ENCODE results near the gene GIMAP1.

GIMAP1 gene

DNA sequence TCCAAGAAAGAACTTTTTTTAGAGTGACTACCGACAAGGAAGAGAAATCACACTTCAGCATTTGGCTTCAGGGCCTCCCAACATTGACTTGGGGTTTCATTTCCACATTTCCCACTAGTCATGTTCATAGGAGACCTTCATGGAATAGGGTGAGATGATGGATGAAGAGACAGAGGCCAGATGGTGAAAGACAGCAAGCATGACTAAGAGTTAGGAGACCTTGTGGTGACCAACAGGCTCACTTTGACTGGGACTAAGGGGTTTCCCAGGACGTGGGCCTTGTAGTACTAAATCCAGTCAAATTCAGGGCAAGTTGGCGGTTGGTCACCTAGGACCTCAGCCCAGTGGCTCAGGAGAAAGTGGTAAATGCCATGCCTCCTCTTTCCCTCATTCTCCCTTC is 17.8 kb downstream of the GIMAP1 start:
- TF ChIP-seq, protein P1, sequence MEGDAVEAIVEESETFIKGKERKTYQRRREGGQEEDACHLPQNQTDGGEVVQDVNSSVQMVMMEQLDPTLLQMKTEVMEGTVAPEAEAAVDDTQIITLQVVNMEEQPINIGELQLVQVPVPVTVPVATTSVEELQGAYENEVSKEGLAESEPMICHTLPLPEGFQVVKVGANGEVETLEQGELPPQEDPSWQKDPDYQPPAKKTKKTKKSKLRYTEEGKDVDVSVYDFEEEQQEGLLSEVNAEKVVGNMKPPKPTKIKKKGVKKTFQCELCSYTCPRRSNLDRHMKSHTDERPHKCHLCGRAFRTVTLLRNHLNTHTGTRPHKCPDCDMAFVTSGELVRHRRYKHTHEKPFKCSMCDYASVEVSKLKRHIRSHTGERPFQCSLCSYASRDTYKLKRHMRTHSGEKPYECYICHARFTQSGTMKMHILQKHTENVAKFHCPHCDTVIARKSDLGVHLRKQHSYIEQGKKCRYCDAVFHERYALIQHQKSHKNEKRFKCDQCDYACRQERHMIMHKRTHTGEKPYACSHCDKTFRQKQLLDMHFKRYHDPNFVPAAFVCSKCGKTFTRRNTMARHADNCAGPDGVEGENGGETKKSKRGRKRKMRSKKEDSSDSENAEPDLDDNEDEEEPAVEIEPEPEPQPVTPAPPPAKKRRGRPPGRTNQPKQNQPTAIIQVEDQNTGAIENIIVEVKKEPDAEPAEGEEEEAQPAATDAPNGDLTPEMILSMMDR (conservative IDR thresholded peaks at IDR 0.05; ENCODE audit: low read length): no peak
- H3K4me3 ChIP-seq (ENCODE audit: low read length): no peak overlapping the region
- no peak for DNase-seq (ENCODE audit: low read depth)

DNA sequence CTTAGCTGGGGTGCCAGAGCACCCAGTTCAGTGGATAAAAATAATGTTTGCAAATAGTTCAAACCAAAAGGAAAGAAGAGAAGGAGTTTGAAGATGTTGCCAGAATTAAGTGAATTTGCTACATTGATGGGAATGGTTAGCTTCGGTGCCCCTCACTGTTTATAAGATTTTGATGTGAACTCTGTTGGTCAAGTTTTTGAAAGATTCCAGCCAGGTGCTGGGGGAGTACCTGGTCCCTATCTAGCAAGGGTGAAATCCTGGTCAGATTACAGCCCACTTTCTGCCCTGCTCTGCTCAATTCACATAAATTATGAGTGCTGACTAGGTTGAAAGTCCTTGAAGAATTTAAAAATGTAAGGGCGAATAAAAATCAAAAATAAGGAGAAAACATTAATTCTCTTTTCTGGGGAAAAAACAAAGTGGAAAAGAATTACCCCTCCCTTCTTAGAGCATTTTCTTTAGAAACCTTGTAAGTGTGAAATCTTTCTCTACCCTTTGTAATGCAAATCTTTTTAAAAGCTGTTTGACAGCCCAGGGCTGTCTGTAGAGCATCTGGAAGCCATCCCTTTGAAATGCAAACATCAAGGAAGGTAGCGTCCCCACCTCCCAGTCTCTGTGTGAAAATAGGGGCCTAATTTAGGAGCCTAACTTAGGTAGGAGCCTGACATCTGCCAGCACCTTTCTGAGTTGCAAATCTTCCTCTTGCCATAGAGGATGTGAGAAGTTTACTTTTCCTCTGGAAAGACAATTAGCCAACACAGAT is 19.4 kb downstream of the GIMAP1 start:
- TF ChIP-seq, protein P1 (conservative IDR thresholded peaks at IDR 0.05; ENCODE audit: low read length): no peak
- DNase-seq (ENCODE audit: low read depth): no peak

DNA sequence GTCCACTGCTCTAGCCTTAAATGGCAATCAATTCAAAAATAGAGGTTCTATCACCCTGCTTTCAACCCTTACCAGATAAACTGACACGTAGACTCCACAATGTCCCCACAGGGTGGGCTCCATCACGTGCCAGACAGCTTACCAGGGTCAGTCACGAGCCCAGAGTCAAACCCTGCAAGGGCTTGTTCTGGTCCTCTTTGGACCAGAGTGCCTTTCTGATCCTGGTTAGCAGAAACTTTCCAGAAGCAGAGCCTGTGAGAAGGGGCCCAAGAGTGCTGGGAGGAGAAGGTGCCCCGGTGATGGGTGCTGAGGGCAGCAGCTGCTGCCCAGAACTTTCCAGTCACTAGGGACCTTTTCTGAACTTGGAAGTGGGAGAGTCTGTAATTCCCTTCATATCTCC is 20.5 kb downstream of the GIMAP1 start:
- TF ChIP-seq, protein P1 (conservative IDR thresholded peaks at IDR 0.05; ENCODE audit: low read length): no peak
- no peak for DNase-seq (ENCODE audit: low read depth)
- H3K4me3 ChIP-seq (ENCODE audit: low read length): no peak overlapping the region

More for the DNA sequence above, 19.4 kb downstream of the GIMAP1 start:
- no peak overlapping the region for H3K4me3 ChIP-seq (ENCODE audit: low read length)

DNA sequence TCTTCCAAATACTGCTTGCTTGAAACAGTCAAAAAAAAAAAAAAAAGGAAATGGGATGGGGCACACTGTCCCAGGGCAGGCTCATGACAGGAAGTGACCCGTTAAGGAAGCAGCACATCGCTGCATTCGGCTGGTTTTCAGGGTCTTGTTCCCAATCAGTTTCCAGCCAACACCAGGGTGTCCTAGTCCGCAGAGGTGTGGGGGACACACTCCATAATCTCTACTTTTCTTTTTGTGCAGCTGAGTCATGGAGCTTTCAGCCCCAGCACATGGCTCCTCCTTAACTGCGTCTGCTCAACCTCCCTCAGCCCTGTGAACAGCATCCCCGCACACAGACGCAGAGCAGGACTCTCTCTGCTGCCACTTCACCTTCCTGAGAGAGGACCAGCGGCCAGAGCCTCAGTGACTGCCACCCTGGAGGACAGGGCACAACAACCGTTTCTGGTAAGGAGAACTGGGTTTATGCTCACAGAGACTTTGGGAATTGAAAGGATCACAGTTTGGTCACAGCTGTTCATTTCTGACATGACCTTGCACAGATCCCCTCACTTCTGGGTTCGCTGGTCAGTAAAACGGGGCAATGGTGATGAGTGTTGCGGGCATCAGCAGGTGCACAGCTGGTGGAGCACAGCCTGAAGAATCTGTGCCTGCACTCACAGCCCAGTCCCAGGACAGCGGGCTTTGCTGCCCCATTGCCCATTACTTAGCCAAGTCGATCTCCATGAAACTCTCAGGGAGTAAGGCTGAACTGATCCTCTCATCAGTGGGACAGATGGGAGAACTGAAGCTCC is 21.0 kb downstream of the GIMAP1 start, which contains the start of gene GIMAP5:
TSS of gene GIMAP5 (plus strand) at position 154 of the 791 bp plus-strand sequence. CDS start 3,467 bp downstream, outside the sequence.
- DNase-seq (ENCODE audit: low read depth): no peak
- TF ChIP-seq, protein P1 (conservative IDR thresholded peaks at IDR 0.05; ENCODE audit: low read length): no peak
- H3K4me3 ChIP-seq (ENCODE audit: low read length): no peak within 1 kb of the TSS

DNA sequence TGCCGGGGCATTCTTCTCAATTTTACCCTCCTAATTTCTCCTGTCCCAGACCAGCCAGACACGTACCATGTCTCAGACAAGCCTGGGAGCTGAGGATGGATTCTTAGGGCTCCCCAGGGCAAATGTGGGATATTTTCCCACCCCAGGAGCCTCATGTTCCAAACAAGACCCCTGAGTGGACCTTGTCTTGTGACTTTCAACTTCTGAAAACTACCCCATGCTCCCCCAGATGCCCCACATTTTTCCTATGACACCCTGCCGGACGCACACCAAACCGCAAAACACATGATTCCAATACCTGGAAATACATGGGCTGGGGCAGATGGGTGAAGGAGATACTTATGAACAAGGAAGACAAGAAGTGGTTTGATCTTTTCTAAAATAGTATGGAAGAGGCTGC is 21.7 kb downstream of the GIMAP1 start:
- no peak overlapping the region for H3K4me3 ChIP-seq (ENCODE audit: low read length)
- TF ChIP-seq, protein P1 (conservative IDR thresholded peaks at IDR 0.05; ENCODE audit: low read length): no peak
- no peak for DNase-seq (ENCODE audit: low read depth)

DNA sequence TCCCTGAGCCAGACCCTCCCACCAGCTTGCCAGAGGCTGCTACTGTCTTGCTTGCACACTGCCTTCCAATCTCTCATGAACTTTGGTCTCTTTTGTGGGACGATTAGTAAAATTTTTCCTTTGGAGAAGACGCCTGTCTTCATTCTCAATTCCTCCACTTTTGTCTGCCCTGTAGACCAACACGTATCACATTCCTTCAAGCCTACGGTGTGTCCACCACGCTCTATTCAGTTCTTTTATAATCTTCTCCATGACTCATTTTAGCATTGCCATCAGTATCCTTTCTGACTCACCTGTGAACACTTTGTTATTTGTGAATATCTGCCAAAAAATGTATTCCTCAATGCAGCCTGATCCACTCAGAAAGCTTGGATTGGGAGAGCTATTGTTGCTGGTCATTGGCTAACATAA is 22.2 kb downstream of the GIMAP1 start:
- H3K4me3 ChIP-seq (ENCODE audit: low read length): no peak overlapping the region
- TF ChIP-seq, protein P1 (conservative IDR thresholded peaks at IDR 0.05; ENCODE audit: low read length): no peak
- no peak for DNase-seq (ENCODE audit: low read depth)
